D721Med (cell line): ENCODE measurements around the gene ST6GAL2.

Experiments used
- DNase-seq: peaks from one replicate; pipeline ENCODE4 v3.0.0; 2011; ENCODE audit warnings: low spot score; ENCODE audit not compliant: insufficient read length
- FAIRE-seq: peaks from 2 replicates; lab custom pipeline; 2011; peaks lifted over from hg19 to GRCh38; lab: Jason Lieb, UNC
- TF ChIP-seq, protein P1 (sequence below): IDR thresholded peaks from 2 replicates; pipeline ENCODE4 v1.5.1; 2012; ENCODE audit warnings: mild to moderate bottlenecking, control low read depth; ENCODE audit not compliant: insufficient read depth; ENCODE audit errors: missing control alignments

The ST6GAL2 gene

DNA sequence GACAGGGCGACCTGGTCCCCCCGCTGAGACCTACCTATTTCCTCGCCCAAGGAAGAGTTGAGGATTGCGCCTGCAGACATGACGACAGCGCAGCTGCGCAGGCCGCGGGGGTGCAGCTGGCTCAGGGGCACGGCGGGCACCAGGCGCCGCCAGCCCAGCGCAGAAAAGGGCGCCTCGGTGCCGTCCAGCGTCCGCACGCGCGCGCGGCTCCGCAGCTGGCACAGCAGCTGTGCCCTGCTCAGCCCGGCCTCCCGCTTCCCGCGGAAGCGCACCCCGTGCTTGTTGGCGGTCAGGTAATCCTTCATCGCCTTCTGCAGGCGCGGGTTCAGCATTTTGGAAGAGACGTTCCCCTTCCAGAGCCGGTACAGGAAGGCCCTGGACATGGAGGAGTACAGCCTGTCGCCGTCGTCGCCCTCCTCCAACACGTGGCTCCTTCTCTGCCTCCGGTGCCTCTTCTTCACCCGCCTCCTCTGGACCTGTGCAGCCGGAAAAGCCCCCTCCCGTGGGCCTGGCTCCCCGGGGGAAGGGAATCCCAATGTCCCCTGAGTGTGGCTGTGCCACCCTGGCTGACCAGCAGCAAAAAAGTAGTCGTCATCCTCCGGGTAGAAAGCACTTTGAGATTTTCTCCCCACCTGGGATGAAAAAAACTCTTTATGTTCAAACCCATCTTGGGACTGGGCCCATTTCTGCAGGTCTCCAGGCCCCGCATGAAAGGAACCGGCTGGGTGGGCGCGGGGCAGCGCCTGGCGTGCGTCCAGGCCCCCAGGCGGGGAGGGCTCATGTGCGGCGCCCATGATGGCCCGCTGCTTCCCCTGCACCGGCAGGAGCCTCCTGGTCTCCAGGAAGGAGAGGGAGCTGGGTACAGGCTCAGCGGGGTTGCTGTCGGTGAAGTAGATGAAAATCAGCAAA lies 42.7 kb downstream of the ST6GAL2 start:
- TF ChIP-seq, protein P1, sequence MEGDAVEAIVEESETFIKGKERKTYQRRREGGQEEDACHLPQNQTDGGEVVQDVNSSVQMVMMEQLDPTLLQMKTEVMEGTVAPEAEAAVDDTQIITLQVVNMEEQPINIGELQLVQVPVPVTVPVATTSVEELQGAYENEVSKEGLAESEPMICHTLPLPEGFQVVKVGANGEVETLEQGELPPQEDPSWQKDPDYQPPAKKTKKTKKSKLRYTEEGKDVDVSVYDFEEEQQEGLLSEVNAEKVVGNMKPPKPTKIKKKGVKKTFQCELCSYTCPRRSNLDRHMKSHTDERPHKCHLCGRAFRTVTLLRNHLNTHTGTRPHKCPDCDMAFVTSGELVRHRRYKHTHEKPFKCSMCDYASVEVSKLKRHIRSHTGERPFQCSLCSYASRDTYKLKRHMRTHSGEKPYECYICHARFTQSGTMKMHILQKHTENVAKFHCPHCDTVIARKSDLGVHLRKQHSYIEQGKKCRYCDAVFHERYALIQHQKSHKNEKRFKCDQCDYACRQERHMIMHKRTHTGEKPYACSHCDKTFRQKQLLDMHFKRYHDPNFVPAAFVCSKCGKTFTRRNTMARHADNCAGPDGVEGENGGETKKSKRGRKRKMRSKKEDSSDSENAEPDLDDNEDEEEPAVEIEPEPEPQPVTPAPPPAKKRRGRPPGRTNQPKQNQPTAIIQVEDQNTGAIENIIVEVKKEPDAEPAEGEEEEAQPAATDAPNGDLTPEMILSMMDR: no peak
- FAIRE-seq (no peak), DNase-seq (no peak)

DNA sequence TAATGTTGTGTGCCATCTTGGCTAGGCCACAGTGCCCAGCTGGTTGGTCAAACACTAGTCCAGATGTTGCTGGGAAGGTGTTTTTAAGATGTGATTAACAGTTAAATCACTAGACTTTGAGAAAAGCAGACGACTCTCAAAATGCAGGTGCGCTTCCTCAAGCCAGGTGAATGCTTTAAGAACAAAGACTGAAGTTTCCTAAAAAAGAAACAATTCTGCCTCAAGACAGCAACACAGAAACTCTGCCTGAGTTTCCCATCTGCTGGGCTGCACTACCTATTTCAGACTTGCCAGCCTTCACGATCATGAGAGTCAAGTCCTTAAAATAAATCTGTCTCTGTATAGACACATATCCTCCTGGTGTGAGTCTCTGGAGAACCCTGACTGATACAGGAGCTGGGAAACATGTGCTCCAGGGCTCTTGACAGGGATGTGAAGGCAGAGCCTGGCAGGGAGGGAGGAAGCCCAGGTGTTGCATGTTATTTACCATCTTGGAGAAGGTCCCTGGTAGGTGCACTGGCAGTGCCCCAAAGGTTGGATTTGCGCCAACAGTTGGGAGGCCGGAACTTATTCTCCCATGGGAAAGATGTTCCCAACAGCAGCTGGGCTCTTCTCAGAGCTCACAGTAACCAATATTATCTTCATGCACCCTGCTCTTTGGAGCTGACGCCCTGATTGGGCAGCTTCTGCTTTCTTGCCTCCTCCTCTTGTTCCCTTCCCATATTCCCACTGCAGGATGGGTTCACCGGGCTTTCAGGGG lies 43.9 kb downstream of the ST6GAL2 start:
- FAIRE-seq (no peak), DNase-seq (no peak)

DNA sequence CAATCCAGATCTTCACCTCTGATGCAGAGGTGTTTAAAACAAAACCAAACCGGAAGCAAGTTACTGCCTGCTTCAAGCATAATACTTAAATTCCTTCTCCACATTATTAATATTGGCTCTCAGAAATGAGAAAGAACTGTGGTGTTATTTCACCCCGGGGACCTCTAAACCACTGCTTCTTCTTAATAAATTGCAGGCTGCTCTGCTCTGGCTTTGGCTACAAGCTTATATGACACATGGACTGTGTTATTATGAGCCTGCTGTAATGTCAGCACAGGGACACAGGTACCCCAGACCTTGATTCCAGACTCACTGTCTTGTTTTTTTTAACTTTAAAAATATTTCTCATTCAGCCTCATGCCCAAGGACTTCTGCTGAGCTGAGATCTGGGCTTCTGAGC lies 45.1 kb downstream of the ST6GAL2 start:
- TF ChIP-seq, protein P1: no peak
- no peak for DNase-seq
- no peak for FAIRE-seq

More for the DNA sequence above, 43.9 kb downstream of the ST6GAL2 start:
- TF ChIP-seq, protein P1: no peak

DNA sequence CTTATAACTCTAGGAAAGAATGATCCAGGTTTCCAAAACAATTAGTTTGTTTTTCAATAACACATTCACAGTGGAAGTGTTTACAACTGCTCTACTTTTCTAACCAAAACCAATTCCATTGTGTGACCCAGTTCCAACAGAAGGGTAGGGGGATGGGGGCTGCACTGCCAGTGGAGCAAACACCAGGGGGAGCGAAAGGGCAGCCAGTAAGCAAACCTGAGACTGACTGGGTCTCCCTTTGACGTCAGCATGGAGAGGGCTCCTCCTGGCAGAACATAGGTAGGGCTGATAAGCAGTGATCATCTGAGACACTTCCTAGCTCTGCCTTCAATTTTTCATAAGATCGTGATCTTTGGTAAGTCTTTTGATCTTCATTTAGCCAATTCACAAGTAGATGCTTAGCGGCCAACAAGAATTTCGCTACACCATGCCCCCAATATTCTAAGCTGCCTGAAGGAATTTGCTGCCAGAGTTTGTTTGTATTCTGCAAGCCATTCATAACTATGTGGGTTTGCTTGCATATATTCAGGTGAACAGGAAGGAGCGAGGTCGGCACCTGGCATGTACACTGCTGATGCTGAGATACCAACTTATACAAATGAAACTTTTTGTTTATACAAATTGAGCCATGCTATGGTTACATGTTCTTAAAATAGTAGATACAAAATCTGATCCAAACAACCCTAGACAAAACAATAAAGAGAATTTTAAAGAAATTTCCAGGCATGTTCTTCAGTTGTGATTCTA lies 45.9 kb downstream of the ST6GAL2 start:
- TF ChIP-seq, protein P1: peak; percentile 35
- DNase-seq (no peak), FAIRE-seq (no peak)

DNA sequence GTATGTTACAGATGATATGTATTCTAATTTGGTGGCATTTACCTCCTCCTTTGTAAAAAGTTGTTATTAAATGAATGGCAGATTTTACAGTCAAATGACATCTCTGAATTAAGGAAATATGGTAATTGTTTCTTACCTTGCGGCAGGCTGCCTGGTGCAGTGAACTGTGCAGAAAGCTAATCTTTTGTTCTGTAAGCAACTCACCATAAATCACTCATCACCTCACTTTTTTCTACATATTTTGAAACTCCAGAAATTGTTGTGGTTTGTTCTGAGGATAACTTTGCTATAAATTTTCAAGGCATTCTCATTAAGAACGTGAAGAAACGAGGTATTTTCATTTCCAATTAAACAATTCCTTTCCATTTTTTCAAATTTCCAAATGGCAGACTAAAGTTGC lies 52.7 kb downstream of the ST6GAL2 start:
- DNase-seq (no peak), FAIRE-seq (no peak)
- TF ChIP-seq, protein P1: no peak

DNA sequence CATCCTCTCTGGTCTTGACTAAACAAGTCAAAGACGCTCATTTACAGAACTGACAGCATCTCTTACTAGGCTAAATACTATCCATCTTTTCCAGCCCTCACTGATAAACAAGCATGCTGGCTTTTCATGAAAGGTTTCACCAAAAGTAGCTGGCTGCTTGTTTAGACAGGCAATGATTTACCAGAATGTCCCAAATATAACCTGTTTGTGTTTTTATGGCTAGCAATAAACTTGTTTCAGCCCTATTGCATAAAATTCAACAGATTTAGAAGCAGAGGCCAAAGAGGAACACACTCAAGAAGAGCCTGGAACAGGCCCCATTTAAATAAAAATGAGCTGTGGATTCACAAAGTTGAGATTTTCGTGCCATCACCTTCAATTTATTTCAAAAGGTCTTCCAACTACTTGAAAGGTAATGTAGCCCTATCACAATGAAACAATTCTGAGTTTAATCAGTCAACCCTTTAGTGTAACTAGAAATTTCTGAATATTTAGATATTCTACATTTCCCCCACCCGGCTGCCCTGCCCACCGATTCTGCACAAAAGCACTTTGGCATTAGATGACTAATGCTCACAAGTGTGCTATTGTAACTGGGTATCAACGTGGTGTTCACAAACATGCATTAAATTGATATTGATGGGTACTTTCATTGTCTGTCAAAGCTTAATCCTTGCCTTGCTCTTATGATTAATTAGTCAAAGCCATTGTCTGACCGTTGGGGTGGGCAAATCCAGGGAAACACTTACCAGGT lies 54.0 kb downstream of the ST6GAL2 start:
- no peak for FAIRE-seq
- DNase-seq: no peak
- TF ChIP-seq, protein P1: no peak
